MCF 10A (cell line): ENCODE results near the gene QARS1. TPM values are rescaled to one million over a fixed set of nuclear protein-coding genes. Genes with fewer than 3 reads are reported as not detected.

Experiments
- Bru-seq: library from RNA; stranded (reverse); fragments of 400-500 nt; gene quantifications from one replicate; lab custom pipeline; 2021; lab: Mats Ljungman, UMichigan
- BruChase-seq, 2 experiments: library from RNA; stranded (reverse); fragments of 400-500 nt; gene quantifications; one replicate each; lab custom pipeline; 2021; lab: Mats Ljungman, UMichigan
- BruUV-seq: library from RNA; stranded (reverse); fragments of 400-500 nt; replicated peaks from 2 replicates; lab custom pipeline; 2021; lab: Mats Ljungman, UMichigan
- CTCF ChIA-PET: fragments of 300-600 bp; sonication (Branson Sonifier 250); formaldehyde crosslinking; extraction: SDS; loops from one replicate; lab custom pipeline; 2021; ENCODE audit warnings: antibody characterized with exemption, inconsistent platforms; lab: Yijun Ruan, JAX
- POLR2A ChIA-PET: fragments of 300-600, 350-650 bp; sonication (Branson Sonifier 250); formaldehyde crosslinking; extraction: SDS; loops from one replicate; lab custom pipeline; 2020; ENCODE audit warnings: antibody characterized with exemption, inconsistent platforms; lab: Yijun Ruan, JAX
- DNase-seq: peaks from one replicate; pipeline ENCODE4 v3.0.0-alpha.2; 2018; ENCODE audit not compliant: unreplicated experiment
- H3K27ac Mint-ChIP-seq: one replicate; pipeline ENCODE4 v1.8.0; 2022; ENCODE audit warnings: mild to moderate bottlenecking, low read depth, mixed read lengths; ENCODE audit not compliant: unreplicated experiment
- H3K27me3 Mint-ChIP-seq: one replicate; pipeline ENCODE4 v1.8.0; 2022; ENCODE audit warnings: mixed read lengths; ENCODE audit not compliant: insufficient read depth, unreplicated experiment
- H3K36me3 Mint-ChIP-seq: one replicate; pipeline ENCODE4 v1.8.0; 2022; ENCODE audit warnings: mild to moderate bottlenecking, moderate library complexity, mixed read lengths; ENCODE audit not compliant: insufficient read depth, unreplicated experiment
- H3K4me1 Mint-ChIP-seq: one replicate; pipeline ENCODE4 v1.8.0; 2022; ENCODE audit warnings: mixed read lengths; ENCODE audit not compliant: insufficient read depth, unreplicated experiment
- H3K4me3 Mint-ChIP-seq: one replicate; pipeline ENCODE4 v1.8.0; 2022; ENCODE audit warnings: mild to moderate bottlenecking, moderate library complexity, mixed read lengths; ENCODE audit not compliant: unreplicated experiment
- H3K9me3 Mint-ChIP-seq: one replicate; pipeline ENCODE4 v1.8.0; 2022; ENCODE audit warnings: mixed read lengths; ENCODE audit not compliant: unreplicated experiment
- intact Hi-C: fragments of 100-400 bp; cut with micrococcal nuclease; formaldehyde crosslinking; loops from 2 replicates; pipeline ENCODE4 v1.14.1; 2022
- long read RNA-seq: library from polyadenylated mRNA; stranded (forward); transcript quantifications from one replicate; pipeline ENCODE4 v2.0.0, GENCODE V29; 2022
- total RNA-seq: library from RNA; stranded (reverse); gene quantifications from 2 replicates; pipeline ENCODE4 v1.2.3, GENCODE V29; 2022
- TF ChIP-seq, protein P1 (sequence below): fragments of 200-600 bp; IDR thresholded peaks from one replicate; pipeline ENCODE4 v1.8.0; 2022; ENCODE audit warnings: antibody characterized with exemption, mild to moderate bottlenecking; ENCODE audit not compliant: unreplicated experiment

QARS1 gene
- total RNA-seq: 114 and 149 TPM in 2 replicates
- Bru-seq, nascent RNA: percentile 61 among the genes with signal in this experiment
- BruChase-seq, experiment 1, labeled RNA remaining after a 6-hour chase: percentile 84 among the genes with signal in this experiment
- percentile 78 among the genes with signal in this experiment for BruChase-seq, experiment 2, labeled RNA remaining after a 2-hour chase
- long read RNA-seq, transcript QARS-209 (23 exons, 2,362 nt): minor isoform, 8 of 104 reads
- long read RNA-seq, transcript QARS-201 (24 exons, 2,827 nt): major isoform, 69 of 104 reads
- long read RNA-seq, partial matches to known transcripts: 11 of 104 reads
- long read RNA-seq, other reads (novel, unspliced or antisense): 15 of 104 reads

DNA sequence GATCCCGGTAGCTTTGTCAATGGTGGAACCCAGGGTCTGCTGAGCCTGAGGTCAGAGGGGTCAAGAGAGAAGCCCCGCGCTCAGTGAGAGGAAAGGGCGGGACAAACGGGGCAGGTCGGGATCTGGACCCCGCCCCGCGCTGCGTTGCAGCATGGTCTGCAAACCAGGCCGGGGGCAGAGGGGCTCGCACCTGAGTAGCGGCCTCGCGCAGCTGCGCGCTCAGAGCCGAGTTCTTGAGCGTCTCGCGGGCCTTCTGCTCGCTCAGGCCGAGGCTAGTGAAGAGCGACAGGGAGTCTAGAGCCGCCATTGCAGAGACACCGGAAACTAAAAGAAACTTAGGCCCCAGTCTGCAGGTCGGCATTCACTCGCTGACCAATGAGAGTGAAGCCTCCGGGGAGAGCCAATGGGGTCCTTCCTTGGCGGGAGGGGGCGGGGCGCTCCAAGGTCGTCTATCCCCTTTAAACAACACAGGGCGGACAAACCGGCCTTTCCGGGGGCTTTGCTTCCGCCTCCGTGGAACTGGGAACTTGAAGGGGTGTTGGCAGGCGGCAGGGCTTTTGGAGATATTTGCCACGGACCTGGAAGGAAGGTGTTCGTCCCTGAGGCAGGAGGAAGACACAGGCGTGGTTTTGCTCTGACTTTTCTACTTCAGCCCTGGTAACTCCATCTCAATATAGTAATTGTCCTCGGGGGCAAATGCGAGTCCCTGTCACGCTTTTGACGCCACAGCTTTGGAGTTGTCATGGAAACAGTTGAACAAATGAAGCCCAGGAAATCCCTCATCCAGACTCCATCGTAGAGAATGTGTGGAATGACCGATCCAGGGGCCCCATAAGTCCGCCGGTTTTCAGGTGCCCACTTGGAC lies at the start of gene QARS1:
TSS of gene QARS1 (minus strand) at position 331 of the 865 bp plus-strand sequence. CDS start at position 307, 24 bp downstream.
- CTCF ChIA-PET: interaction anchor here (0.8 kb wide), 1 partner anchor 12 kb away, joined by 3 read pairs; no protein-coding TSS in a partner anchor
- H3K27me3 Mint-ChIP-seq: no peaks in the 10 kb centered on the region
- H3K9me3 Mint-ChIP-seq: no peaks in the 10 kb centered on the region
- peak within 1 kb of the TSS; percentile 90 for H3K27ac Mint-ChIP-seq
- DNase-seq: peak; percentile 93
- BruUV-seq: TSS peak; percentile 87
- POLR2A ChIA-PET: interaction anchor here (0.7 to 4.4 kb wide), 13 partner anchors 10 to 241 kb away, joined by 3 to 63 read pairs (median 3); partner anchors contain the start of genes IMPDH2, LAMB2, NDUFAF3 and QRICH1
- peak within 1 kb of the TSS; percentile 98 for H3K4me3 Mint-ChIP-seq
- H3K36me3 Mint-ChIP-seq: peaks cover 47% of the 10 kb centered on the region
- intact Hi-C loops: no loop called here
- H3K4me1 Mint-ChIP-seq: peaks cover 12% of the 10 kb centered on the region
- TF ChIP-seq, protein P1, sequence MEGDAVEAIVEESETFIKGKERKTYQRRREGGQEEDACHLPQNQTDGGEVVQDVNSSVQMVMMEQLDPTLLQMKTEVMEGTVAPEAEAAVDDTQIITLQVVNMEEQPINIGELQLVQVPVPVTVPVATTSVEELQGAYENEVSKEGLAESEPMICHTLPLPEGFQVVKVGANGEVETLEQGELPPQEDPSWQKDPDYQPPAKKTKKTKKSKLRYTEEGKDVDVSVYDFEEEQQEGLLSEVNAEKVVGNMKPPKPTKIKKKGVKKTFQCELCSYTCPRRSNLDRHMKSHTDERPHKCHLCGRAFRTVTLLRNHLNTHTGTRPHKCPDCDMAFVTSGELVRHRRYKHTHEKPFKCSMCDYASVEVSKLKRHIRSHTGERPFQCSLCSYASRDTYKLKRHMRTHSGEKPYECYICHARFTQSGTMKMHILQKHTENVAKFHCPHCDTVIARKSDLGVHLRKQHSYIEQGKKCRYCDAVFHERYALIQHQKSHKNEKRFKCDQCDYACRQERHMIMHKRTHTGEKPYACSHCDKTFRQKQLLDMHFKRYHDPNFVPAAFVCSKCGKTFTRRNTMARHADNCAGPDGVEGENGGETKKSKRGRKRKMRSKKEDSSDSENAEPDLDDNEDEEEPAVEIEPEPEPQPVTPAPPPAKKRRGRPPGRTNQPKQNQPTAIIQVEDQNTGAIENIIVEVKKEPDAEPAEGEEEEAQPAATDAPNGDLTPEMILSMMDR: no peak

DNA sequence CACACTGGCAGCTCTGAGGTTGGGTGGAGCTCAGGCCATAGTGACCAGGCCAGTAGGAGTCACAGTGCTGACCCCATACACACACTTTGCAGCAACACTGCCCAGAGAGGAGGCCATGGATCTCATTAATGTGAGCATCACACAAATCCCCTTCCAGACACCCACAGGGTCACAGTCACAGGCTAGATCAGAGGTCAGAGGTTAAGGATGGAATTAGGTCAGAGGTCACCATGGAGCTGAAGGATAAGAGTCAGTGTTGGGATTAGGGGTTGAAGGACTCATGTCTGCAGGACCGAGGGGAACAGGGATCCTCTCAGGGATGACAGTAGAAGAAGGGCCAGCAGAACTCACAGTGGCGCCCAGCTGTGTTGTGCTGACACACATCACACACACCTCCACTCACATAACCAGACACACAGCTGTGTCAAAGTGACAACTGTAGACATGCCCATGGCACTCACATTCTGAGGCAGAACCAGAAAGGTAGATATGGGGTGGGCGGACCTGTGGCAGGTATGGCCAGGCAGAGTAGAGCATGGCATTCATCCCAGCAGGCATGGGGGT lies 48.9 kb upstream of the QARS1 start:
- no peaks in the 10 kb centered on the region for H3K4me1 Mint-ChIP-seq
- no peaks in the 10 kb centered on the region for H3K9me3 Mint-ChIP-seq
- TF ChIP-seq, protein P1: no peak
- POLR2A ChIA-PET: interaction anchor here (0.5 to 1.2 kb wide), 3 partner anchors 16 to 155 kb away, joined by 3 to 4 read pairs (median 3); partner anchors contain the start of gene QARS1
- BruUV-seq: no TSS peak
- no peak for DNase-seq
- intact Hi-C loops: loop anchor here (10.0 kb wide), 1 partner anchor 129 kb away; the partner anchor contains the start of genes IMPDH2 and NDUFAF3
- no peaks in the 10 kb centered on the region for H3K27me3 Mint-ChIP-seq
- H3K4me3 Mint-ChIP-seq: no peak overlapping the region
- no peaks in the 10 kb centered on the region for H3K36me3 Mint-ChIP-seq
- CTCF ChIA-PET: interaction anchor here (0.9 kb wide), 1 partner anchor 17 kb away, joined by 3 read pairs; no protein-coding TSS in a partner anchor
- H3K27ac Mint-ChIP-seq: no peak overlapping the region

DNA sequence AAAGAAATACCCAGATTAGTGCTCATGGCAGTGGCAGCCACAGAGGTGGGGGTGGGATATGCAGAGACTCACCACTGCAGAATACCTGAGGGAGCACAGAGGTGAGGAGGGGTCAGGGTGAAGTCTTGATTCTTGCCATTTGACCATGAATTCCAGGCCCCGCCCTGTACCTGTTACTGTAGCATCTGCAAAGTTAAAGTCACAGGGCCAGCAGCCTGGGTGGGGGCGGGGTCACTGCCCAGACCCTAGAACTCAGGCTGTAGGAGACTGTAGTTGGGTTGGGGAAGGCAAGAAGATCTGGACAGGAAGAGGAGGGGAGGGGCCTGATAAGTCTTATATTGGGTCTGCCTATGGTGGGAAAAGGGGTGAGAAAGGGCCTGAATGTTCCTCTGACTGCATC lies 47.1 kb upstream of the QARS1 start:
- Mint-ChIP-seq H3K27ac (no peak overlapping the region), H3K4me1 (no peaks in the 10 kb centered on the region), H3K9me3 (no peaks in the 10 kb centered on the region), H3K36me3 (no peaks in the 10 kb centered on the region), H3K4me3 (no peak overlapping the region), H3K27me3 (no peaks in the 10 kb centered on the region)
- no TSS peak for BruUV-seq
- ChIA-PET CTCF (no interaction called here), POLR2A (interaction anchor here (0.7 kb wide), 1 partner anchor 18 kb away, joined by 3 read pairs; no protein-coding TSS in a partner anchor)
- TF ChIP-seq, protein P1: no peak
- intact Hi-C loops: loop anchor here (10.0 kb wide), 1 partner anchor 127 kb away; the partner anchor contains the start of genes IMPDH2 and NDUFAF3
- DNase-seq: no peak
